GM18868 (cell line): Measurements from ENCODE around the gene TSHZ2.

Experiments
- ATAC-seq: cut with Tn5 transposase; IDR thresholded peaks from one replicate; pipeline ENCODE4 v1.9.1; 2021; ENCODE audit warnings: mild to moderate bottlenecking, moderate library complexity; ENCODE audit not compliant: unreplicated experiment

TSHZ2 gene

DNA sequence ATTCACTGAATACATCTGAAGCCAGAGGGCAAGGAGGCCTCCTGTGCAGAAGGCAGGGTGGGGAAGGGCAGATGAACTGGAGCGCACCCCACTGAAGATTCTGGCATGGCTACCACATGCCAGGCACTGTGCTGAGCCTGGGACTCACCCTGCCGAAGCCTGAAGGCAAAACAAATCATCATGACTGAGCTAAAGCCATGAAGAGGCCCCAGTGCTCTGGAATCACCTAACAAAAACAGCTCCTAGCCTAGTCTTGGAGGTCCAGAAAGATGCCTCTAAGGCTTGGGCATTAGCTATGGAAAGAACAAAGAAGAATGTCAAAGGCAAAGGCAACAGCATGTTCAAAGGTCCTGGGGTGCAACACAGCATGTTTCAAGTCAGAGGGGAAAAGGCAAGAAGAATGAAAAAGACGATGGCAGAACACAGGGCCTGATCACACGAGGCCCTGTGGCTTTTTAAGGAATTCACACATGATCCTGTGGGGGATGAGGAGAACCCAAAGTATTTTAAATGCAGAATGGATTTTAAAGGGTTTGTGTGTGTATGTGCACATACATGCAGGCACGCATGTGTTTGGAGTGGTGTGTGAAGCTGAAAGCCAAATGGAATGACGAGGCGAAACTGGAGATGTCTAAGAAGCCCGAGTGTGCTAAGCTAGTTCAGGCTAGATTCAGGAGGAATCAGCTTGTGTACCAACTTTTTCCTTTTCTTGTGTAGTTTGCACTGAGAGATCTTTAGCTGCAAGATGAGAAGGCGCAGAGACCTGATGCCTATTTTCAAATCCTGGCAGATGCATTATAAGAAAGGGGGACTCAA is 360.1 kb downstream of the TSHZ2 start:
- no peak for ATAC-seq

DNA sequence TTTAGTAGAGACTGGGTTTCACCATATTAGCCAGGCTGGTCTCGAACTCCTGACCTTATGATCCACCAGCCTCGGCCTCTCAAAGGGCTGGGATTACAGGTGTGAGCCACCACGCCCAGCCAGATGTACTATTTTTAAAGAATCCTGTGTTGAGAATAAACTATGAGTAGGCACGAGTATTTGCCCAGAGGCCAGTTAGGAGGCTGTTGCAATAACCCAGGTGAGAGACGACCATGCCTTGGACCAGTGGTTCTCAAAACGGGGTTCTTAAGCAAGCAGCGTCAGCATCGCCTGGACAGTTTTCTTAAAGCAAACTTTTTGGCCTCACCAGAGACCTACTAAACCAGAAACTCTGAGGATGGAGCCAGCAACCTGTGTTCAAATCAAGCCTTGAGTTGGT is 362.7 kb downstream of the TSHZ2 start:
- no peak for ATAC-seq

DNA sequence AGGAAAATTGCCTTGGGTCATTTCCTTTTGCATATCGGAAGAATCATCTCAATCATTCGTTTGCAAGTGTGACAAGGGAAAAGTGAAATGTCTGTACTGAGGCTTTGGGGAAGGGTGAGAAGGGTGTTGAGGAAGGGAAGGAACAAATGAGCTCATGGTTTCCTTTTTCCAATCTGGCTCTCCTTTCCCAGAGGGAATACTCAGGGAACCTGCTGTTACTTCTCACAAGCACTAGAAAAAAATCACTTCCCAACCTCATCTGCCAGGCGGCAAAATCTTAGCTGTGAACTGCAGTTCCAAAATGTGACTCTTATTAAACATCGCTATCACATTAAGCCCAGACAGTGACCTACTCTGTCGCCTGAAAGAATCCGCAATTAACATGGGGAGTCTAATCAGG is 363.4 kb downstream of the TSHZ2 start:
- ATAC-seq, result no peak

DNA sequence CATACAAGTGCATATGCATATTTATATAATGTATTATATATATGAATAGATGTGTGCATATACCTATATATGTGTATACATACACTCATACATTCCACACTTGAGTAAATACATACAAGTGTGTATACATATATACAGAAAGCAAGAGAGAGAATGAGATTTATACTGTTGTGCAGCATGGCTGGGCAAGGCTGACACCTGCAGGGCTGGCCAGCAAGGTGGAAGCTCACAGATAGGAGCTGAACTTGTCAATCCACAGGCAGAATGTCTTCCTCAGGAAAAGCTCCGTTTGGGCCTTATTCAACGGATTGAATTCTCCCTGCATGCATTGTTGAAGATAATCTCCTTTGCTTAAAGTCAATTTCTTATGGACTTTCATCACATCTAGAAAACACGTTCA is 364.7 kb downstream of the TSHZ2 start:
- no peak for ATAC-seq

DNA sequence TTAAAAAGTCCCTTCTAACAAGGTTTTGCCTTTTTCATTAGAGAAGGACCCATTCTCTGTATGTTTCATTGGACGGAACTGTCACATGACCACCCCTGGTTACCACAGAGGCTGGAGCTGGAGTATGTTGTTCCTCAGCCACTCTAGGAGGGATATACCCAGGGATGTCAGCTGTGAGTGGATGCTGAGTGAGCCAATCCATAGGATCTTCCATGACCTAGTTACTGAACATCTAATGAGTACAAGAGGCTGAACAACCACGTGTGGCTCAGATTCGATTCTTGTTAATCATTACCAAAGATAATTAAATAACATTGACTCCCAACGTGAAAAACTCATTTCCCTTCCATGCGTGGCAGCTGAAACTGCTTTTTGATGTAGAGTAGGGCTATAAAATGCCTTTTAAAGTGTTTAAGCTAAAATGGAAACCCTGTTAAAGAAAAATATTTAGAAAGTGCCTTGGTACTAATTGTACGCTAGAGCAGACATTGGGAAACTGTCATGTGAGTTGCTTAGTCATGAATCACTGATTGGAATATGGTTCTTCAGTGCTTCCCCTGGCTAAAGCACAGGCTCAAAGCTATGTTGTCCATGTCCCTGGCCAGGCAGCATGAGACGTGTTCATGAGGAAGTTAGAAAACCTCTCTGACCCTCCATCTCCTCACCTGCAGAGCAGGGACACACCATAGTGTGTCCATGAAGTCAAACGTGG is 365.4 kb downstream of the TSHZ2 start:
- ATAC-seq, result no peak

DNA sequence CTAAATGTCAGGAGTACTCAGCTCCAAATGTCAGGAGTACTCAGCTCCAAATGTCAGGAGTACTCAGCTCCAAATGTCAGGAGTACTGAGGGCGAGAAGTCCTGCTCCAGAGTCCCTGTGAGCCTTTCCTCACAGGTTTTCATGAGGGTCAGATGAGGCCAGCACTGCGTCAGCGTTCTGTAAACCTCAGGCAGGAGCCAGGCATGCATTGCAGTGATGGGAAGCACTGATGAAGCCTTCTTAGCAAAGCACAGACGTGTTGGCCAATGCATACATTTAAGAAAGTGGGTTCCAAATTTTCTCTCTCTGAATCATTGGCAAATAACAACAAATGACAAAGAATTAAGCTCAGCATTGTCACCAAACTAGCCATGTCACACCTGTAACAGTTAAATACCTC is 366.6 kb downstream of the TSHZ2 start:
- no peak for ATAC-seq

DNA sequence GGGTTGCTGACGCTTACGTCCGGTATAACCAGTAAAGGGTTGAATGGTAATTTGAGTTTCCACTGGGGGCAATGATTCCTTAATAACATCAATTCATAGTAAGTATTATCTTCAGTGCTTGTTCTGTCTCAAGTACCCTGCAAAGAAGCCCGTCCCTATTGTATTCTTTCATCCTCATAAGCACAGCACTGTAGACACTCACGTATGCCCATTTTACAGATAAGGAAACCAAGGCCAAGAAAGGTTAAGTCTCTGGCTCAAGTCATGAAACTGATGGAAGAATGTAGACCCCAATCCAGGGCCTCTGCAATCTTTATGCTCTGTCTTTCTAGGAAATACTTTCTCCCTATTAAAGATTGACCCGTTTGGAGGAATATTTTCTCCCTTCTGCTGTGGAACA is 370.3 kb downstream of the TSHZ2 start:
- no peak for ATAC-seq

DNA sequence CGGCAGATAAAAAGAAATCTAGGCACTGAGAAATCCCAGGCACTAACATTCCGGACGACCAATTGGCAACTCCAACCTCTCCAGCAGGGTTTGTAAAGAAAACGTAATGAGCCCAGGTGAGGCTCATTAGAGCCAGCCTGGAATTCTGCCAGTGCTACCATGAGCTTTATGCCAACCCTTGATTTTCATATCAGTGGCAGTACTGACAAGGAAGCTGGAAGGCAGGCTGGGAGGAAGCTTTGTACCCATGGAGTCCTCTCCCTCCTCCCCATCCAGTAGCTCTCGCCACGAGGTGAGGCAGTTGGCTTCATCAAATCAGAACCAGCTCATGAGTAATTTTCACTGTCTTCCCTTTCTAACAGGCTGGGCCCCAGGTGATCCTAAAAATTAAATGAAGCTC is 371.3 kb downstream of the TSHZ2 start:
- no peak for ATAC-seq

DNA sequence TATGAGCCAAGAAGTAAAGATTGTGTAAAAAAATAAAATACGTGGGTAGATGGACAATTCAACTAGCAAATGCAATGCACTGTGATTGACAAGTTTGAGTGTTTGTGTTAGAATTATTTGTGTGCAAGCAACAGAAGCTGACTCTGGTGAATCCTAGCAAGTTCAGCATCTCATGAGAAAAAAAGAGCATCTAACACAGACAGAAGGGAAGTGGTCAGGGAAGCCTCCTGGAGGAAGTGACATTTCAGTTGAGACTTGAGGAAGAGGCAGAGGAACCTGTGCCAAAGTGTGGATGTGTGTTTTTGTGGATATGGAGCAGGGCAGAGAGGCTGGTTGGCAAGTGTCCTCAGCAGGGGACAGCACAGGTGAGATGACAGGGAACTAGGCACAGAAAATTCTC is 372.7 kb downstream of the TSHZ2 start:
- ATAC-seq, result no peak

DNA sequence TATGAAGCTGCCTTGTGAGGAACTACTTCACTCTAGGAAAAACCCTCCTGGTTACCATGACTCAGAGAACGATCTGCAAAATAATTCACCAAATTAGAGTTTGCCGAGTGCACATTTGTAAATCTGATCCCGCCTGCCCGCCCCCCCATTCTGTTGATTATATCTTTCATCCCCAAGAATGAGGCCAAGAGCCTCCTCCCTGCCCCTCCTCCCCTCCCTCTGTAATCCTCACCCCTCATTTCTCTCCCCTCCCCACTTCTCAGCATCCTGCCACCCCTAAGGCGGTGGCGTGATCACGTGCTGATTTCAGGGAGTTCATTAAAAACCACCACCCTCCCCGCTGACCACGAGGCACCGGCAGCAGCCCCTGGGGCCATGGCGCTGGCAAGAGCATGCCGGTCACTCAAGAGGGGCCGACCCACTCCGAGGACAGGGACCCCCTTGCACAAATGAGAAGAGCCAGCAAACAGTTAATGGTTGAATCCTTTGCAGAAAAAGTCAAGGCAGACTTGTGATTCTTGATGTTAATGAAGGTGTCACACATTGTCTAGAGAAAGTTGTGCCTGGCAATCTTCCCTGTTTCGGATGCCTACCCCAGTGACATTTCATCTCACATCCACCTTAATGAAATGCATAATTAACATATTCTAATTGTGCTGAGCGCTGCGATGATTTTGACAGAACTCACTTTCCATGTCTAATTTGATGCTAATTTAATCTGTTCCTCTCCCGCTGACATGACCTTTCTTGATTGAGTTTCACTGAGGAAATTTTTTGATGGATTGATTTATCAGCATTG is 373.6 kb downstream of the TSHZ2 start:
- ATAC-seq, result no peak

DNA sequence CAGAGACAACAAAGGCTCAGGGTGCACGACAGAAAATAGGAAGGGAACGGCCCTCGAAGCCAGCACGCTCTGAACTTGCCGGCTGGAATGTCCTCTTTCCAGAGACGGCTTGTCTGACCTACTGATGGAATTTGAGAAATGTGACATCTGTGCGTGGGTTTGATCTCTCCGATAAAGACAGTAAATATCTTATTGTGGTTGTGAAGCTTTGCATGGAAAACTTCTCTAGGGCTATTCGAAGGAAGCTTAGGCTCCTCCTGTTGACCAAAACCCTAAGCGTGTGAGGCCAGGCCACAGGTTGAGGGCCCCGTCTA is 374.1 kb downstream of the TSHZ2 start:
- no peak for ATAC-seq

DNA sequence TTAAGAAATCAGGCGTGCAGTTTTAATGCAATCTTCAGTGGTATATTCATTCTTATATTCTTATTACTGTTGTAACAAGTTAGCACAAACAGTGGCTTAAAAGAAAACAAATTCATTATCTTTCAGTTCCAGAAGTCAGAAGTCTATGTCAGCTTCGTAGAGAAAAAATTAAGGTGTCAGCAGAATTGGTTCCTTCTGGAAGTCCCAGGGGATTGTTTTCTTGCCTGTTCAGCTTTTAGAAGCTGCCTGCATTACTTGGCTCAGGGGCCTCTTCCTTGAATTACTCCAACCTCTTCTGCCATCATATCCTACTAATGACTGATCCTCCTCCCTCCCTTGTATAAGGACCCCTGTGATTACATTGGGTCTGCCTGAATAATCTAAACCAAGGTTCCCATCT is 377.6 kb downstream of the TSHZ2 start:
- ATAC-seq, result no peak

DNA sequence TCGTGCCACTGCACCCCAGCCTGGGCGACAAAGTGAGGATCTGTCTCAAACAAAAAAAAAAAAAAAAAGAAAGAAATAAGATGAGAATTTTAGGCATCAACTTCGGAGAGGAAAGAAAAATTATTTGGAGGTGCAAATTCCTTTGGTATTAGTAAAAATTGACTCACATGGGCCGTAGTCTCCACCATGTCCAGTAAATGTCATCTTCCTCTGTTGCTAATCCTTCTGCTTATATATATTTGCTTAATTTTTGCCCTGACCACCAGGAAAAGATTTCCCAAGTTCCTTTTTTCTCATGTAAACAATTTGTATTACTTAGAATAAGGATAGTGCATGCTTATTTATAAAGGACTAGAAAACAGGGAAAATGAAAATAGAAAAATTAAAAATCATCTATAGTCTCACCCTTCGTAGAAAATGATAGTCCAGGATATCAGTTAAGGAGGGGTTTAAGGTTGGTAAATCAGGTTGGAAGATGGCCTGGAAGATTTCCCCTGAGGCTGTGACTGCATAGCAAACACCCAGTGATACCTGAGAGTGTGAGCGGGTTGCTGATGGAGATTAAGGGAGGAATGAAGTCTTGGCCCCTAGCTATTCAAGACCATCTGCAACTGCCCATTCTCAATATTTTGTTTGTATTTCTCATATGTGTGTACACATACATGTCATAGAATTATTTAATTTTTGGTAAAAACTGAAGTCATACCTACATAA is 380.7 kb downstream of the TSHZ2 start:
- ATAC-seq, result no peak

DNA sequence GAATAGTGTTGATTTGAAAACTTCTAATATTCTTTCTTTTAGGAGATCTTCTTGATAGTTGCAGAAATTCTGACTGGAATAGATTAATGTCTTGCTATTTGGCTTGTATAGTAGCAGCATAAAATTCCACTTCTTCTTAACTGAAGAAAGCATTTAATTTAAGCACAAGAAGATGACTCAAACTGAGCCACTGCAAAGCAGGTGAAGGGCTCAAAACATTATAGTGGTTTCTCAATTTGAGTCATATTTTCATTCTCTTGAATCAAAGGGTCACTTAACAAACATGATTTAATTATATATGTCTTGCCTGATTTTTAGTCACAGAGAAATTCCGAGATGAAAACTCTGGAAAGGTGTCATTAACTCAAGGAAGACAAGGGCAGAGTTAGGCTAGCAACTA is 382.2 kb downstream of the TSHZ2 start:
- ATAC-seq, result no peak

DNA sequence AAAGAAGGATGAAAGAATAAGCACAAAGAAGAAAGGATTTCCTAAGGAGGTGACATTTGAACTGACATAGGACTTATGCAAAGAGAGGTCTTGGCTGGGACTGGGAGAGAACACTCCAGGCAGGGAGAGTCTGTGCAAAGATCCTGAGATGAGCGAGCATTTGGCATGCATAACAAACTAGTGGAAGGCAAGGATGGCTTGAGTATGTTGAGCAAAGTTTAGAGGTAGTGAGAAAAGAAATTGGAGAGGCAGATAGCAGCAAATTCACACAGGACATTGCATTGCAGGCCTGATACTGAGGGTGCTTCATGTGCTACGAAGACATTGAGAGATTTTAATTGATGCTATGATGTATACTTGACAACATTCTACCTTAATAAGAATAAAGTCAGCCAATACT is 383.6 kb downstream of the TSHZ2 start:
- ATAC-seq, result no peak

DNA sequence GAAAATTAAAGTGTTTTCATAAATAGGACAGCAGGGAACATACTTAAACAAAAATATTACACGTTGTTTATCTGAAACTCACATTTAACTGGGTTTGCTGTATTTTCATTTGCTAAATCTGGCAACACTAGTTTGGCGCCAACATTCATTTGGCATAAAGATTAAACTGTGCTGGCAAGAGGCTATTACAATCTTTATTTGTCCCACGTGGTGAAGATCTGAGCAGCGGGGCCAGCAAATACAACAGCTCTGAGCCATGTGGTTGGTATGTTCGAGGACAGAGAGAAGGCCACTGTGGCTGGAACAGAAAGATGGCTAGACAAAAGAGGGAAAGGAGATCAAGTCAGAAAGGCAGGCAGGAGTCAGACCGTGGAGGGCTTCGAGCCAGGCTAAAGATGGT is 387.3 kb downstream of the TSHZ2 start:
- ATAC-seq, result no peak

DNA sequence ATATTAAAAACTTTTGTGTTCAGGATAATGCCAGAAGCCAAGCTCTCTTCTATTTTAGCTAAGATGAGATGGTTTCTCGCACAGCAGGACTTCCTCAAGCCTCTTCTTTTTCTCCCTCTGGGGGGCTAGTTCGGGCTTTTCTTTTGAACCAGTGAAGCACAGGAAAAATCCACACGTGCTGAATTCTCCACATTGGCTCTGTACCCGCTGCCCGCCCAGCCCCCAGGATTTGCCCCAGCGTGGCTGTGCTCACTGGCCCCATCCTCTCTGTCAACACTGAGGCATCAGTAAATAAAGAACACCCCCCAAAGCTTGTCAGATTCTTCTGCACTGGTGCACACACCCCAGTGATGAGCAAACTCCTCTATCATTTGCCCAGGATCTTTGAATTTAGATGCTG is 388.7 kb downstream of the TSHZ2 start:
- ATAC-seq, result no peak

DNA sequence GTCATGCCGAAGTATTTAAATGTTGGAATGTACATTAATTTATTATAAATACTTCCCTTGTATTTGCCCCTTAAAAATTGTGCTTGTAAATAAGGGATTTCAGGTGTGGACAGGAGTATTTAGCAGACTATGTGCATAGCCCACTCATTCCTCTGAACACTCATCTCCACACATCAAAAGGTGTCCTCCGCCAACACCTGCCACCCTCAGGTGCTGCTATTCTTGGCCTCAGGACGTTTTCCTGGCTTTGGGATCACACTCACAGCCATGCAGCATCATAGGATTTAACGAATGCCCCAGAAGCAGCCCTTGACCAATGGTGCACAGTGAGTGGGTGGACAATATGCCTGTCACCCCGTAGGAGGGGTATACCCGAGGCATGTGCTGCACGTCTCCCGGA is 390.6 kb downstream of the TSHZ2 start:
- no peak for ATAC-seq

DNA sequence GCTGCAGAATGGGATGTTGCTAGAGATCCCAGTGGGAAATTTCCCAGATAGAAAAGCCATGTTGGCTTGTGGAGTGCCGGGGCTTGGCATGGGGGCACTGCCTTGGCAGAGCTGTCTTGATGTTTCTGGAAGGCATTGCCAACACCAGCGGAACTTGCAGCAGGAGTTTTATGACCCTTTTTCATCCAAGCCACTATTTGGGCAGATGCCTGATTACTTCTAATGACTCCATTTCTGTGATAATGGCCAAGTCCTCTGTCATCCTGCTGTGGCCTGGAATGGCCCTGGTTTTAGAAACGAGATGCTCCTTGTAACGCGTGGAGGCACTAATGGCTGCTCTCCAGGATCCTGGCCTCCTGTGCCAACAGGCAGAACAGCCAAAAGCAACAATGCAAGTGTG is 392.5 kb downstream of the TSHZ2 start:
- ATAC-seq, result no peak

DNA sequence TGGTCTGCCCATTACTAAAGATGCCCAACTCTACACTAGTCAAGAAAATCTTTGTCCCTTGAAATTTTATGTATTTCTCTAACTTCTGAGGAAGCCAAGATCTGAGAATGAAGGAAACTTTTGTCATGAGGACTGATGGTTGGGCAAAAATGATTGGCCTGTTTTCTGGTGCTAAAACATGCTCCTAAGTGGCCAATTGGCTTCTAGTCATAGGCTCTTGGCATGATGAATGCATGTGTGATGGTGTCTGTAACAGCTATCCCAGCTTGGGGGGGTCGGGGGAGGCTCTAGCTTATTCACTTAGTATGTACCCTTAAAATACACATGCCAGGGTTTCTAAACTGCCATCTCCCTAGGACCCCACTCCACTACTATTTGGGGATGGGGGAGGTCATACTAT is 392.9 kb downstream of the TSHZ2 start:
- no peak for ATAC-seq

DNA sequence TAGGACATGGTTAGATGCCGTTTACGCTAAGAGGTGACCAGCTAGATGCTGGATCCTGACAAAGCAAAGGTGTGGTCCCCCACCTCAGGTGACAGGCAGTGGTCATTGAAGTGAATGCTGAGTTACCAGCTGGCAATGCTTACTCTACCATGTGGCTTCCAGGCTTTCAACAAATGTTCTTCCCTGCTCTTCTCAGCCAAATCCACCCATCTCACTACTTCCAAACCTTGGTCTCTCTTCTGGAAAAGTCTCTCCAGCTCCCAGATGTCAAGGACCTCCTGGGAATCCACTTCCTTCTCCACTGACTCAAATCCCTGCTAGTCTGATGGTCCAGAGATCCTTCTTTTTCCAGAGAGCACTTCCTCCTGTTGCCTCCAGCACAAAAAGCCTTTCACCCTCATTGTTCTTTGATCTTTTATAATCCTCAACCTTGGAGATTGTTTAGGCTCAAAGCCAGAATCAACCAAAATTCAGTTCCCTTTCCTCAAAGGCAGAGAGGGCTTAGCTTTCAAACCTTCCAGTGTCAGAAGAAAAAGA is 393.4 kb downstream of the TSHZ2 start:
- ATAC-seq, result no peak
